Common myeloid progenitor, CD34-positive (primary cell): ENCODE measurements around the gene NR6A1.

Source experiments
- CTCF ChIA-PET: fragments of 350-600 bp; sonication (Branson Sonifier 250); formaldehyde crosslinking; loops from one replicate; lab custom pipeline; 2021; ENCODE audit warnings: antibody characterized with exemption; lab: Charles Lee
- POLR2A ChIA-PET: fragments of 350-600 bp; sonication (Branson Sonifier 250); formaldehyde crosslinking; loops from one replicate; lab custom pipeline; 2021; ENCODE audit warnings: antibody characterized with exemption; lab: Charles Lee
- DNase-seq, 3 donors: peaks; one replicate each; pipeline versions ENCODE4 v3.0.0 to v3.0.0-alpha.2; 2013
- H3K27ac ChIP-seq, 2 experiments: 1 replicate in 1 of 2; 2 replicates in 1 of 2; pipeline ENCODE4 v1.7.0; 2013; ENCODE audit warnings: inconsistent platforms in 2 of 2, low read length in 2 of 2, mild to moderate bottlenecking in 2 of 2, low read depth in 1 of 2, moderate library complexity in 1 of 2; ENCODE audit not compliant: severe bottlenecking in 2 of 2, insufficient read depth in 1 of 2, poor library complexity in 1 of 2
- H3K27me3 ChIP-seq, 5 experiments: replicated peaks in 2 of 5; 1 replicate in 3 of 5; 2 replicates in 2 of 5; pipeline versions ENCODE4 v1.6.1 to v1.7.0; 2013; ENCODE audit warnings: low read length in 4 of 5, mild to moderate bottlenecking in 2 of 5, moderate library complexity in 2 of 5, inconsistent platforms in 1 of 5; ENCODE audit not compliant: insufficient read depth in 5 of 5, control insufficient read depth in 4 of 5
- H3K36me3 ChIP-seq, 4 experiments: 1 replicate in 2 of 4; 2 replicates in 2 of 4; pipeline versions ENCODE4 v1.6.1 to v1.7.0; 2013; ENCODE audit warnings: low read length in 3 of 4, control low read depth in 1 of 4, mild to moderate bottlenecking in 1 of 4; ENCODE audit not compliant: control insufficient read depth in 4 of 4, insufficient read depth in 4 of 4
- H3K4me1 ChIP-seq, 4 experiments: 1 replicate in 3 of 4; 2 replicates in 1 of 4; pipeline versions ENCODE4 v1.6.1 to v1.7.1; 2013; ENCODE audit warnings: low read length in 3 of 4, mild to moderate bottlenecking in 3 of 4, control low read depth in 1 of 4, inconsistent platforms in 1 of 4, moderate library complexity in 1 of 4; ENCODE audit not compliant: control insufficient read depth in 4 of 4, insufficient read depth in 4 of 4; ENCODE audit errors: control extremely low read depth in 1 of 4
- H3K4me3 ChIP-seq, 7 experiments: 1 replicate in 4 of 7; 2 replicates in 3 of 7; pipeline versions ENCODE4 v1.5.1 to v1.7.0; 2013; ENCODE audit warnings: mild to moderate bottlenecking in 7 of 7, low read length in 6 of 7, moderate library complexity in 6 of 7, inconsistent platforms in 2 of 7, low read depth in 2 of 7, control low read depth in 1 of 7; ENCODE audit not compliant: insufficient read depth in 4 of 7, control insufficient read depth in 1 of 7; ENCODE audit errors: extremely low read depth in 1 of 7
- H3K9me3 ChIP-seq, 5 experiments: 1 replicate in 4 of 5; 2 replicates in 1 of 5; pipeline versions ENCODE4 v1.6.1 to v1.7.1; 2013; ENCODE audit warnings: low read length in 4 of 5, mild to moderate bottlenecking in 2 of 5, inconsistent platforms in 1 of 5, low read depth in 1 of 5, moderate library complexity in 1 of 5; ENCODE audit not compliant: control insufficient read depth in 4 of 5, insufficient read depth in 2 of 5; ENCODE audit errors: control extremely low read depth in 1 of 5
- WGBS: methylation state at CpG from one replicate; pipeline ENCODE4 v1.1.5; 2013; ENCODE audit not compliant: insufficient coverage; 5-methylcytosine and 5-hydroxymethylcytosine counted together

Gene NR6A1

DNA sequence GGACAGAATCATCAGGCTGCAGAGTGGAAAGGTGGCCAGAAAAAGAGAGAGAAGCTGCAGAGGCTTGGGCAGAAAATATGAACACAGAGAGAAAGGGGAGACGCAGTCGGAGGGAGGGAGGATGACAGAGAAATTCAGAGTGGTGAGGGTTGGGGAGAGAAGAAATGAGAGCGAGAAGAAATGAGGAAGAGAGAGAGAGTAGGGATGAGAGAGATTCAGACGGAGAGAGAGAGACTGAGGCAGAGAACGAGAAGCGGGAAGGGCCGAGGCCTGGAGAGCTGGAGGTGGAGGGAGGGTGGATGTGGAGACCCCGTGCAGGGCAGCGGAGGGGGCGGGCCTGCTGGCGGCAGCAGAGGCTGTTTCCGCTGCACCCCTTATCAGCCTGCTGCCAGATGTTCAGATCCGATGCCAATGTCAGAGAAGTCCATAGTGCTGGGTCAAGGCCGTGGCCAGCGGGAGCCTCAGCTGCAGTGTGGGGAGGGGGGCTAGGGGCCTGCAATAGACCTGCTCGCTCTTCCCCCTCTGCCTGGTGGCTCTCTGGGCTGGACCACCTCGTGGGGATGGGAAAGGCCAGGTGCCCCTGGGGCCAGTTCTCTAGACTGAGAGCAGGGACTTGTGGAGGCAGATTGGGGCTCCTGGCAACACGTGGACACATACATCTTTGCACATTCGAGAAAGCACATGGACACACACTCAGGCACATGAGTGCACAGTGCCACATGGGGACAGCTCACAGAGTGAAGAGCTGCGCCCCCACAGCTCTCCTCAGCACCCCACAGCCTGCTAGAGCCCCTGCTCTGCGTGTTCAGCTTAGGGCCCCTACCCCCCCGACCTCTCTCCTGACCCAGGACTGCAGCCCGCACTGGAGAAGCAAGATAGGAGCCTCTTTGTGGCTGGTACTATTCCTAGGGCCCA, 259.0 kb downstream of the NR6A1 start:
- no peaks in the 10 kb centered on the region for H3K27me3 ChIP-seq
- ChIA-PET POLR2A (no interaction called here), CTCF (interaction anchor here (0.7 to 2.6 kb wide), 5 partner anchors 15 to 33 kb away, joined by 3 to 15 read pairs (median 3); no protein-coding TSS in a partner anchor)
- DNase-seq, result peak; percentile 72 to 94 (median 88)
- peak overlapping the region; percentile 19 to 50 for H3K27ac ChIP-seq
- H3K4me3 ChIP-seq, result peak overlapping the region in 2 of 7 experiments; percentile 21 to 42
- H3K9me3 ChIP-seq, result no peaks in the 10 kb centered on the region
- peaks cover 0 to 4% (median 0%) of the 10 kb centered on the region in 4 experiments for H3K36me3 ChIP-seq
- peaks cover 2 to 54% (median 35%) of the 10 kb centered on the region in 4 experiments for H3K4me1 ChIP-seq
- WGBS, result 10% methylated on average over 19 of the region's 23 CpGs

- no peak for DNase-seq
- peak overlapping the region; percentile 19 to 50 for H3K27ac ChIP-seq
- H3K27me3 ChIP-seq, result no peaks in the 10 kb centered on the region
- ChIA-PET POLR2A (no interaction called here), CTCF (interaction anchor here (1.1 kb wide), 1 partner anchor 34 kb away, joined by 3 read pairs; no protein-coding TSS in a partner anchor)
- H3K4me1 ChIP-seq, result peaks cover 2 to 54% (median 35%) of the 10 kb centered on the region in 4 experiments
- WGBS, result 83% methylated on average over 6 of the region's 6 CpGs
- H3K36me3 ChIP-seq, result no peaks in the 10 kb centered on the region
- H3K4me3 ChIP-seq, result peak overlapping the region in 2 of 7 experiments; percentile 21 to 42
- no peaks in the 10 kb centered on the region for H3K9me3 ChIP-seq
Observed at GRCh38 chr9:124511426-124511840, 259.7 kb downstream of the NR6A1 start.

DNA sequence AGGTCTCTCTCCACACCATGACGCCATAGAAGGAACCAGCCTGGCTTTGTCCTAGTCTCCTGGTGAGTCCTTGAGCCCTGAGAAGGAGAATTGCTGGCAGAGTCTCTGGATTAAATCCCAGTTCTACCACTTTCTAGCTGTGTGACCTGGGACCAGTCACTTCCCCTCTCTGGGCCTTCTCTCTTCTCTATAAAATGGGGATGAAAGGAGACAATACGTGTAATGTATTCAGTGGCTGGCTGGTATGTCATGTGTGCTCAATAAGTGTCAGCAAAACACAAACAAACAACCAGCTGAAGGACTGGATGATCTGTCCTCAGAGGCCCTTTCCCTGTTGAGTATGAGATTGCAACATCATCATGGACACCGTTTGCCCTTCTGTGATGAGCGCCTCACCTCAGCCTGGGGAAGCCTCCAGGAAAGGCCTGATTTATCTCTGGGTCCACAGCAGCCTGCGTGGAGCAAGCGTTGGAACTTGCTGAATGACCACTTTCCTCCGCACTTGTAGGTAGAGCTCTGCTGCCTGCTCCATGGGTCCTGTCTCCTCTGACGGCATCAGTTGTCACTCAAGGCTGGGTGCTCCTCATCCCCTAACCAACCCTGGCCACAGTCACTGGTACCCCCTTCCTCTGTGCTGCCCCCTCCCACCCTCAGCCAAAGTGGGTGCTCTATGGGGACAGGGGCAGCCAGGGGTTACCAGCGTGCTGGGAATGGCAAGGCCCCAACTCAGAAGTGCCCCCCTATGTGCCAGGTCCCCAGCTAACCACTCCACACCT, 260.3 kb downstream of the NR6A1 start:
- peak in 1 of 3 donors; percentile 32 for DNase-seq
- no peak overlapping the region for H3K4me3 ChIP-seq
- 86% methylated on average over 8 of the region's 9 CpGs for WGBS
- no peaks in the 10 kb centered on the region for H3K9me3 ChIP-seq
- peaks cover 2 to 54% (median 35%) of the 10 kb centered on the region in 4 experiments for H3K4me1 ChIP-seq
- no peak overlapping the region for H3K27ac ChIP-seq
- no peaks in the 10 kb centered on the region for H3K36me3 ChIP-seq
- POLR2A ChIA-PET, result no interaction called here
- CTCF ChIA-PET, result no interaction called here
- H3K27me3 ChIP-seq, result peaks cover 0 to 4% (median 0%) of the 10 kb centered on the region in 5 experiments

DNA sequence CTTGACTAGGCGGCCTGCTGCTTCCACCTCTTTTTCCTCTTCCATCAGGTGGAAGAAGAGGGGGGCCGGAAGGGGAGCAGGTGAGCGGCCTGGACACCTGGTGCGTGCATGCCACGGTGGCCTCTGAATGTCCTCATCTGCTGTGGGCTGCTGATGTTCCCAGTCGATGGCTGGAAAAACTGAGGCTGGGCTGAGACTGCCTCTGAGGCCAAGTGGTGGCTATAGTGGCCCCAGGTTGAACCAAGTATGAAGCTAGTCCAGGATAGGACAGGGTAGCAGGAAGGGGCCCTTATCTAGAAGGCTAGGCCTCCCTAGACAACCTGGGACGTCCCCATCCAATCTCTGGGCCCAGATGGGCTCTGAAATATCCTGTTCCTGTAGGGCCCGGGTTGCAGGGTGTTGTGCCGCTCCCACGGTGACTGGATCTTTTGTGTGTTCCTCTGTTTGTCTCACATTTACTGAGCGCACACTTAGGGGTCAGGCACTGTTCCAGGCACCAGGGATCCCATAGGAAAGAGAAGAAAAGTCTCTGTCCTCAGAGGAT, 263.2 kb downstream of the NR6A1 start:
- Histone ChIP-seq H3K27me3 (peaks cover 0 to 30% (median 10%) of the 10 kb centered on the region in 5 experiments), H3K27ac (no peak overlapping the region), H3K36me3 (no peaks in the 10 kb centered on the region), H3K4me1 (peaks cover 0 to 52% (median 36%) of the 10 kb centered on the region in 4 experiments), H3K4me3 (no peak overlapping the region), H3K9me3 (no peaks in the 10 kb centered on the region)
- 60% methylated on average over 9 of the region's 11 CpGs for WGBS
- ChIA-PET POLR2A (no interaction called here), CTCF (no interaction called here)
- DNase-seq, result peak in 2 of 3 donors; percentile 66 to 80

GRCh38 chr9:124506931-124507879, 263.9 kb downstream of the NR6A1 start, which contains the start of gene NR5A1:
Gene NR5A1 (minus strand): TSS chr9:124507399. CDS start chr9:124503395, 4,004 bp downstream.
- DNase-seq, result no peak
- CTCF ChIA-PET, result no interaction called here
- Histone ChIP-seq H3K4me1 (peaks cover 0 to 44% (median 29%) of the 10 kb centered on the region in 4 experiments), H3K27ac (no peak within 1 kb of the TSS), H3K9me3 (no peaks in the 10 kb centered on the region), H3K36me3 (no peaks in the 10 kb centered on the region), H3K4me3 (no peak within 1 kb of the TSS), H3K27me3 (peaks cover 0 to 38% (median 13%) of the 10 kb centered on the region in 5 experiments)
- WGBS, result 96% methylated on average over 19 of the region's 34 CpGs
- POLR2A ChIA-PET, result no interaction called here

GRCh38 chr9:124506433-124506832, 264.7 kb downstream of the NR6A1 start:
- WGBS, result 90% methylated on average over 2 of the region's 8 CpGs

More at GRCh38 chr9:124506433-124506832, 264.7 kb downstream of the NR6A1 start:
- H3K4me3 ChIP-seq, result no peak overlapping the region
- peaks cover 0 to 45% (median 14%) of the 10 kb centered on the region in 5 experiments for H3K27me3 ChIP-seq
- peaks cover 0 to 36% (median 22%) of the 10 kb centered on the region in 4 experiments for H3K4me1 ChIP-seq
- no peak overlapping the region for H3K27ac ChIP-seq
- CTCF ChIA-PET, result no interaction called here
- DNase-seq, result no peak
- POLR2A ChIA-PET, result no interaction called here
- no peaks in the 10 kb centered on the region for H3K36me3 ChIP-seq
- H3K9me3 ChIP-seq, result no peaks in the 10 kb centered on the region
